CD14-positive monocyte (primary cell): Measurements from ENCODE around the gene TGFBR1. TPM values are rescaled to one million over a fixed set of nuclear protein-coding genes. Genes with fewer than 3 reads are reported as not detected.

Experiments
- DNase-seq, 3 donors: peaks; one replicate each; pipeline ENCODE4 v3.0.0-alpha.2; 2011 to 2022
- H2AFZ ChIP-seq: 2 replicates; pipeline ENCODE4 v1.6.0; 2012; ENCODE audit warnings: mild to moderate bottlenecking, low read depth, low read length, inconsistent platforms; ENCODE audit not compliant: insufficient read depth, poor library complexity, severe bottlenecking
- H3K27ac ChIP-seq, 2 donors: 1 replicate in 1 of 2; 2 replicates in 1 of 2; pipeline ENCODE4 v1.5.1; 2012 to 2013; ENCODE audit warnings: low read length in 2 of 2, control low read depth in 1 of 2, inconsistent platforms in 1 of 2, low read depth in 1 of 2, mild to moderate bottlenecking in 1 of 2
- H3K27me3 ChIP-seq, 2 donors: one replicate each; pipeline versions ENCODE4 v1.6.0 to v1.6.1; 2011 to 2013; ENCODE audit warnings: low read length in 2 of 2; ENCODE audit not compliant: control insufficient read depth in 2 of 2, insufficient read depth in 2 of 2
- H3K36me3 ChIP-seq, 2 donors: replicated peaks in 1 of 2; 1 replicate in 1 of 2; 2 replicates in 1 of 2; pipeline versions ENCODE4 v1.5.1 to v1.6.1; 2012 to 2013; ENCODE audit warnings: low read length in 2 of 2, control low read depth in 1 of 2, inconsistent platforms in 1 of 2, mild to moderate bottlenecking in 1 of 2; ENCODE audit not compliant: insufficient read depth in 2 of 2, control insufficient read depth in 1 of 2
- H3K4me1 ChIP-seq, 2 donors: 1 replicate in 1 of 2; 2 replicates in 1 of 2; pipeline versions ENCODE4 v1.5.1 to v1.6.1; 2012 to 2013; ENCODE audit warnings: low read length in 2 of 2, control low read depth in 1 of 2, inconsistent platforms in 1 of 2, mild to moderate bottlenecking in 1 of 2, moderate library complexity in 1 of 2; ENCODE audit not compliant: insufficient read depth in 2 of 2, control insufficient read depth in 1 of 2
- H3K4me2 ChIP-seq: replicated peaks from 2 replicates; pipeline ENCODE3; 2012; ENCODE audit warnings: low read length, moderate library complexity, mild to moderate bottlenecking; ENCODE audit not compliant: poor library complexity, severe bottlenecking; ENCODE audit errors: extremely low read depth
- H3K4me3 ChIP-seq, 3 experiments: fragments of 200-600 bp in 1 of 3; sonication (generic) in 1 of 3; replicated peaks in 1 of 3; 1 replicate in 2 of 3; 2 replicates in 1 of 3; pipeline ENCODE4 v1.5.1; 2011 to 2013; ENCODE audit warnings: low read length in 3 of 3, mild to moderate bottlenecking in 3 of 3, control low read depth in 2 of 3, low read depth in 2 of 3, inconsistent platforms in 1 of 3, moderate library complexity in 1 of 3
- H3K79me2 ChIP-seq: 2 replicates; pipeline ENCODE4 v1.6.0; 2012; ENCODE audit warnings: mild to moderate bottlenecking, control low read depth, inconsistent platforms, low read length, moderate library complexity; ENCODE audit not compliant: insufficient read depth
- H3K9ac ChIP-seq: 2 replicates; pipeline ENCODE4 v1.6.0; 2017; ENCODE audit warnings: low read length, mild to moderate bottlenecking; ENCODE audit not compliant: insufficient read depth, poor library complexity, severe bottlenecking
- H3K9me3 ChIP-seq, 2 donors: replicated peaks in 1 of 2; 1 replicate in 1 of 2; 2 replicates in 1 of 2; pipeline versions ENCODE4 v1.5.1 to v1.6.1; 2012 to 2013; ENCODE audit warnings: low read length in 2 of 2, control low read depth in 1 of 2; ENCODE audit not compliant: control insufficient read depth in 1 of 2, insufficient read depth in 1 of 2
- H4K20me1 ChIP-seq: 2 replicates; pipeline ENCODE4 v1.6.0; 2012; ENCODE audit warnings: mild to moderate bottlenecking, low read length, control low read depth, moderate library complexity; ENCODE audit not compliant: insufficient read depth
- H3K27ac Mint-ChIP-seq, 7 donors: one replicate each; pipeline ENCODE4 v1.8.0; 2020; ENCODE audit warnings: mild to moderate bottlenecking in 7 of 7, mixed read lengths in 7 of 7, moderate library complexity in 6 of 7, inconsistent platforms in 2 of 7
- H3K27me3 Mint-ChIP-seq, 3 donors: one replicate each; pipeline ENCODE4 v1.8.0; 2021 to 2022; ENCODE audit warnings: low read depth in 3 of 3, mild to moderate bottlenecking in 3 of 3, mixed read lengths in 3 of 3, moderate library complexity in 3 of 3, inconsistent platforms in 1 of 3
- H3K36me3 Mint-ChIP-seq, 2 donors: one replicate each; pipeline ENCODE4 v1.8.0; 2020; ENCODE audit warnings: mixed read lengths in 2 of 2, inconsistent platforms in 1 of 2, mild to moderate bottlenecking in 1 of 2
- H3K4me1 Mint-ChIP-seq: one replicate; pipeline ENCODE4 v1.8.0; 2020; ENCODE audit warnings: mild to moderate bottlenecking, mixed read lengths
- H3K4me3 Mint-ChIP-seq, 2 donors: one replicate each; pipeline ENCODE4 v1.8.0; 2020; ENCODE audit warnings: mild to moderate bottlenecking in 2 of 2, mixed read lengths in 2 of 2, moderate library complexity in 1 of 2
- H3K9me3 Mint-ChIP-seq, 7 donors: one replicate each; pipeline ENCODE4 v1.8.0; 2020 to 2022; ENCODE audit warnings: mixed read lengths in 7 of 7, mild to moderate bottlenecking in 6 of 7, moderate library complexity in 6 of 7, inconsistent platforms in 2 of 7
- CTCF ChIP-seq: fragments of 200-600 bp; IDR thresholded peaks from one replicate; pipeline ENCODE4 v1.8.0; 2022; ENCODE audit warnings: antibody characterized with exemption, mild to moderate bottlenecking
- WGBS: methylation state at CpG from one replicate; pipeline ENCODE4 v1.1.5; 2013; ENCODE audit warnings: missing lambda C conversion rate; ENCODE audit not compliant: insufficient coverage; 5-methylcytosine and 5-hydroxymethylcytosine counted together
- intact Hi-C, 2 donors: fragments of 100-400 bp; cut with micrococcal nuclease; formaldehyde crosslinking; loops; one replicate each; pipeline versions ENCODE4 v1.15.0 to v1.15.1; 2023
- polyA plus RNA-seq, 3 donors: library from polyadenylated mRNA; depleted of rRNA in 1 of 3; unstranded in 2 of 3; stranded (reverse) in 1 of 3; fragments of 300-500 nt in 2 of 3; fragments of >200 nt in 1 of 3; fragmentation: Illumina TruSeq in 2 of 3; gene quantifications; 1 replicate in 2 of 3; 2 replicates in 1 of 3; pipeline ENCODE4 v1.2.3, GENCODE V29; 2012 to 2021

TGFBR1 gene
- polyA plus RNA-seq, 3 donors: 10.7 to 26.8 (median 25.0) TPM

GRCh38 chr9:99057665-99058625 is 47.0 kb upstream of the TGFBR1 start:
- intact Hi-C loops: loop anchor here (2.0 to 10.0 kb wide), 3 partner anchors 19 to 53 kb away; partner anchors contain the start of gene TGFBR1 (in 2 of the 2)

More at GRCh38 chr9:99057665-99058625, 47.0 kb upstream of the TGFBR1 start:
- Histone ChIP-seq H3K36me3 (no peaks in the 10 kb centered on the region), H3K4me1 (peaks cover 60 to 61% of the 10 kb centered on the region in 2 donors), H3K27me3 (peaks cover 25 to 30% of the 10 kb centered on the region in 2 donors), H4K20me1 (no peaks in the 10 kb centered on the region), H3K4me3 (peak overlapping the region in 1 of 3 experiments; percentile 60), H3K79me2 (no peaks in the 10 kb centered on the region), H3K27ac (peak overlapping the region; percentile 56 to 88), H2AFZ (no peak overlapping the region), H3K9ac (peak overlapping the region; percentile 9), H3K4me2 (peak overlapping the region; percentile 69), H3K9me3 (no peaks in the 10 kb centered on the region)
- no peak for TF ChIP-seq CTCF
- peak; percentile 63 to 84 (median 73) for DNase-seq
- Mint-ChIP-seq H3K4me3 (peak overlapping the region; percentile 59 to 81), H3K9me3 (no peaks in the 10 kb centered on the region), H3K36me3 (peaks cover 10 to 21% of the 10 kb centered on the region in 2 donors), H3K27ac (peak overlapping the region; percentile 96 to 99 (median 98)), H3K27me3 (peaks cover 29 to 39% (median 34%) of the 10 kb centered on the region in 3 donors), H3K4me1 (peaks cover 59% of the 10 kb centered on the region)
- 0% methylated on average over 2 of the region's 7 CpGs for WGBS
